RPMI8226 (cell line): ENCODE measurements around the gene DNAJA4.
A peak's percentile ranks its signal among the peaks of the same experiment; 100 is the strongest.

Source experiments
- DNase-seq: peaks from one replicate; pipeline ENCODE4 v3.0.0-alpha.2; 2015

The DNAJA4 gene

GRCh38 chr15:78317145-78317836, 52.9 kb downstream of the DNAJA4 start:
- DNase-seq = peak; percentile 33

DNA sequence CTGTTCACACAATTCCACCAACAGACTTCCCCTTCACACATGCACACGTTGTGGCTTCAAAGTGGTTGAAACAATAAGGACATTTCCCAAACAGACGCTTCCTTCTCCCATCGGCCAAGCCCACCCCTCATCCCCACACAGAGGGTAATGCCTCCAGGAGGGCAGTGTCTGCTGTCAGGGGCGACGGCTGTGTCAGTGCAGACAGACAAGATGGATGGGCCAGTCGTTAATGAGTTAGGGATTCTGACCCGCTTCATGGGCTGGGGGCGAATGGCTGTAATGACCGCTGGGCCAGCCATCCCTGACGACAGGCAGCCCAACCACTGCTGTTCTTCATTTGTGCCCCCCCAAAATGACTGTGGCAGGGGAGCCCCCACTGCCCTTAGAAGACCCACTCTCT, 55.2 kb downstream of the DNAJA4 start:
- DNase-seq = no peak

- no peak for DNase-seq
These were observed 55.8 kb downstream of the DNAJA4 start for GRCh38 chr15:78320183-78320582.

DNA sequence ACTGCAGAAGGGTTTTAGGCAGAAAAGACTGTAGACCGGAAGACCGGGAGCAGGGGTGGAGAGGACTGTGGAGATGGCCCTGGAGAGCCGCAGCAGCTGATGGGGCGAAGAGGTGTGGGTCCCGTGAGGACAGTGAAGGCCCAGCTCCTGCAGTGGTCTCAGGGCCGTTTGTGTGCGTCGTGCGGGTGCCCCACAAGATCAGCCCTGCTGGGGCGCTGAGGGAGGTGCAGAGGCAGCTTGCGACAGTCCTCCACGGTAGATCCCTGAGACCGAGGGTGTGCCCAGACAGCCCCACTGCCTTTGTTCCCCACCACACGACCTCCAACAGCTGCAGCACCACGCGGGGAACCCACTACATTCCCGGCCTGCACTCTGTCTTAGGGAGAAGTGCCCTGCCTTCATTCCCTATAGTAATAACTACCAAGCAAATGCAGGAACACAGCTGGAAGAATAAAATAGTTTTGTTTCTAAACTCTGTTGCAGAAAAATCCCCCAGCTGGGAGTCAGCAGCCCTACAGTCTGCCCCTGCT, 56.7 kb downstream of the DNAJA4 start:
- no peak for DNase-seq

GRCh38 chr15:78321786-78322185, 57.4 kb downstream of the DNAJA4 start:
- DNase-seq = no peak

- no peak for DNase-seq
These were observed 57.9 kb downstream of the DNAJA4 start for GRCh38 chr15:78322243-78322642.

DNA sequence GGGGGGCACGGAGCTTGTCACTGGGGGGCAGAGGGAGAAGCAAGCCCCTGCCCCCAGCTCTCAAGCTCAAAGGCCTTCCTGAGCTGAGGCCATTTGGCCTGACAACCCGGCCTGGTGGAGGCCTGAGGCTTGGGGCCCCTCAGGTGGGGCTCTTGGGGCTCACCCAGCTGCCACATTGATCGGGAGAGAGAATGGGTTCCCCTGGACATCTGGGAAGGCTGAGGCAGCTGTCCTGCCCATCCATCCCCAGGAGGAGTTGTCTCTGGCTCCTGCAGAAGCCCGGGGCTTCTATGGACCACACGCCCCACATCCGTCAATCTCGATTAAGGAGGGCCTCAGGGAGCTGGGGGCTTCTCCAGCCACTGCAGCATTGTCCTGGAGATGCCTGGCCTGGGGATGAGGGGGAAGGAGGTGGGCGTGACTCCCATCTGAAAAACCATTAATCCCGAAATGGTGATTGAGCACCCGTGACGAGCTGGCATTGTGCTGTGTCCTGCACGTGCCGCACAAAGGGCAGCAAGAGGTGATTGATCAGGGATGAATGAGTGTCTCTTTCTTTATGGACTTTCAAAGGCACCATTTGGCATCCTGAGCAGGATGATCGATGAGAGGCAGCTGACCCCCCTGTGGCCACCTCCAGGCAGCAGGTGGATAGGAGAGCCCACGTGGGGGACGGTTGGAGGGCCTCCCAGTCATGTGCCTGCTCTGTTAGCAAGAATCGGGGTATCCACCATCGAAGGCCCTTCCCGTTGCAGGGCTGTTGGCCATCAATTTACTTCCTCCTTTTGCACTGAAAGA, 58.6 kb downstream of the DNAJA4 start:
- DNase-seq = no peak

DNA sequence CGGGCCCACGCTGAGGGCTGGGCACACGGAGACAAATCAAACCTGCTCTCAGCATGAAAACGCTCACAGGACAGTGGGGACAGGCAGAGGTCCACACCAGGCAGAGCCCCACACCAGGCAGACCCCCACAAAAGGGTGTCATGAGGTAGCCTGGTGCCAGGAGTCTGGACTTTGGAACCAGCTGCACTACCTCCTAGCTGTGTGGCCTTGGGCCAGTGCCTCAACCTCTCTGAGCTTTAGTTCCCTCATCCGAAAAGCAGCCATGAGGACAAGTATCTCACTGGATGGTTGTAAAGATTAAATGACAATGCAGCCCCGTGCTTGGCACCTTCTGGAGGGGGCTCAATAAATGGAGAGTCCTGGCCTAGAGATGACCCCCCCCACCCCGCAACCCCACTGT, 59.3 kb downstream of the DNAJA4 start:
- no peak for DNase-seq

- no peak for DNase-seq
These were observed 59.8 kb downstream of the DNAJA4 start for GRCh38 chr15:78324144-78324543.

DNA sequence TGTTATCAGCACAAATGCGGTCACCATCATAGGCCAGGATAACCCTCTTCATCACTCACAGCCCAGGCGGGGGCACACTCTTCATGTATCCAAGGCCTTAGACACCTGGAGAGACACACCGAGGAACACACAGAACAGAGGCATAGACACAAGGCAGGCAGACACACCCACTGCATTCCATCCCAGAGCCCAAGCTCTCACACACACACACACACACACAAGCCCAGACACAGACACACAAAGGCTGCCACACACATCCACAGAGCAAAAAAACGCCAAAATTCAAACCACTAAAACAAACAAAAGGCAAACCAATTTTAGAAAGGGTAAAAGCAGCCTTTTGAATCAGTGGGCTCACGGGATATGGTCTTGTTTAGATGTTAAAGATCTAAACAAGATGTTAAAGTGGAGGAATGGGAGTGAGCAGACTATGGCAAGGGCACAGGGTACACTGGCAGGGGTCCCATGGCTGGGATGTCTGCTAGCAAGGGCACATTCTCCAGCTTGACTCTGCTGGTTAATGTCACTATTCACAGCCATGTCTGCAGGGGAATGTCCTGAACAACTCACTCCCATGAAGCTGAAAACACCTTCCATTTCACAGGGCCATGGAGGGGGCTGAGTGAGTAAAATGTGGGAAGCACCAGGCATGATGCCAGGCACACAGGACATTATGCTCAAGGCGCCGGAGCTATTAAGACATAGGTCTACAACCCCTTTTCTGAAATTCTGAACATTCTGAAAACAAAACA, 60.9 kb downstream of the DNAJA4 start:
- no peak for DNase-seq

DNA sequence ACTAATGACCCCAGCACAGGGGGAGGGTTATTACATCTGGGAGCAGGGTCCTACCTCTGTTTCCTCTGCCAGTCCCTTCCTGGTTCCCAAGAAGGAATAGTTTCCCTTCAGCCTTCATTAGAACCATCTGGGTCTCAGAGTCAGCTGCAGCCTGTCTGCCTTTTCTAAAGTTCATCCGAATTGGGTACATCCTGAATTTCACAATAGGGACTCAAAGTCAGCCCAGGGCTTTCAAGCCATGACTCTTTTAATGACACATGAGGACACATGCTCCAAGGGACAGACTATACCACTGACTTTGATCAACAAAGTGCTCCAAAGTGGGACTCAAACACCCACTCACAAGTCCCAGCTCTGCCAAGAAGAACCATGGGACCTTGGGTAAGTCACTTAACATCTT, 63.1 kb downstream of the DNAJA4 start:
- DNase-seq = no peak

DNA sequence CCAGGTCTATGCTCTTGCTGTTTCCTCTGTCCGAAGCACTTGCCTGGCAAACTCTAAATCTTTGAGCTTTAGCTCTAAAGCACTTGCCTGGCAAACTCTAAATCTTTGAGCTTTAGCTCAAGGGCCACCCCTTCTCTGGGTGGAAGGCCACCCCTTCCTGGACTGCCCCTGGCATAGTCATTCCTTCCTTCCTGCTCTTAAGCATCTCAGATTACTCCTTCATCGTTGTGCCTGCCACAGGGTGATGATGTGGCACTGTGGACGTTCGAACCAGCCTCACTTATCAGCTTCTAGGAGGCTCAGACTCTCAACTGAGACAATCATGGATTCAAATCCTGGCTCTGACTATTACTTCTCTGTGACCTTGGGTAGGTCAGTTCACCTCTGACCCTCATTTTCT, 65.3 kb downstream of the DNAJA4 start:
- DNase-seq = no peak
